SK-N-SH treated with all-trans-retinoic acid at 6 μM for 48 hours (cell line): ENCODE data around the gene GNAS.

Experiments used
- ATAC-seq: fragments of 200-7000 bp; cut with Tn5 transposase; 3 replicates; pipeline ENCODE4 v1.9.1; 2020; ENCODE audit warnings: mild to moderate bottlenecking, moderate library complexity
- ARNTL ChIP-seq: fragments of 450-650 bp; formaldehyde crosslinking; IDR thresholded peaks from 2 replicates; pipeline ENCODE4 v1.5.0; 2020; ENCODE audit warnings: low read depth, mild to moderate bottlenecking, moderate library complexity, borderline replicate concordance
- BACH2 ChIP-seq: fragments of 250-450 bp; sonication (Bioruptor Pico); IDR thresholded peaks from 2 replicates; pipeline ENCODE4 v1.9.0; 2021; ENCODE audit warnings: mild to moderate bottlenecking, borderline replicate concordance
- CSDC2 ChIP-seq: fragments of 250-450 bp; sonication (Bioruptor Pico); IDR thresholded peaks from 2 replicates; pipeline ENCODE4 v1.5.0; 2020; ENCODE audit warnings: mild to moderate bottlenecking, moderate library complexity
- ESRRG ChIP-seq: fragments of 250-450 bp; sonication (Bioruptor Pico); IDR thresholded peaks from 2 replicates; pipeline ENCODE4 v1.6.1; 2021; ENCODE audit warnings: mild to moderate bottlenecking
- GLIS3 ChIP-seq: fragments of 250-450 bp; sonication (Bioruptor Pico); IDR thresholded peaks from 2 replicates; pipeline ENCODE4 v1.5.0; 2020; ENCODE audit warnings: mild to moderate bottlenecking, moderate library complexity
- ISL1 ChIP-seq: fragments of 250-450 bp; sonication (Bioruptor Pico); IDR thresholded peaks from 2 replicates; pipeline ENCODE4 v2.1.2; 2022; ENCODE audit warnings: mild to moderate bottlenecking, moderate library complexity
- OSR1 ChIP-seq: fragments of 250-450 bp; sonication (Bioruptor Pico); IDR thresholded peaks from 2 replicates; pipeline ENCODE4 v1.8.0; 2022; ENCODE audit warnings: moderate library complexity, mild to moderate bottlenecking, inconsistent platforms
- PPARA ChIP-seq: fragments of 250-450 bp; sonication (Bioruptor Pico); IDR thresholded peaks from 2 replicates; pipeline ENCODE4 v1.5.0; 2020; ENCODE audit warnings: mild to moderate bottlenecking, borderline replicate concordance
- RARB ChIP-seq: fragments of 250-450 bp; sonication (Bioruptor Pico); IDR thresholded peaks from 2 replicates; pipeline ENCODE4 v1.8.0; 2021; ENCODE audit warnings: mild to moderate bottlenecking, moderate library complexity
- SNAI2 ChIP-seq: fragments of 250-450 bp; sonication (Bioruptor Pico); IDR thresholded peaks from 2 replicates; pipeline ENCODE4 v1.5.0; 2020; ENCODE audit warnings: mild to moderate bottlenecking, moderate library complexity
- TCF4 ChIP-seq: fragments of 250-450 bp; sonication (Bioruptor Pico); IDR thresholded peaks from 2 replicates; pipeline ENCODE4 v1.8.0; 2021; ENCODE audit warnings: mild to moderate bottlenecking, moderate library complexity, borderline replicate concordance
- TOX ChIP-seq: fragments of 250-450 bp; sonication (Bioruptor Pico); IDR thresholded peaks from 2 replicates; pipeline ENCODE4 v1.8.0; 2021; ENCODE audit warnings: mild to moderate bottlenecking, moderate library complexity, borderline replicate concordance
- ZC3H10 ChIP-seq: fragments of 250-450 bp; sonication (Bioruptor Pico); IDR thresholded peaks from 2 replicates; pipeline ENCODE4 v1.5.1; 2021; ENCODE audit warnings: mild to moderate bottlenecking, moderate library complexity
- ZFP30 ChIP-seq: fragments of 450-650 bp; formaldehyde crosslinking; IDR thresholded peaks from 2 replicates; pipeline ENCODE4 v1.5.0; 2022; ENCODE audit warnings: mild to moderate bottlenecking, moderate library complexity
- ZNF565 ChIP-seq: fragments of 450-650 bp; formaldehyde crosslinking; conservative IDR thresholded peaks from 2 replicates; pipeline ENCODE4 v1.5.0; 2020; ENCODE audit warnings: low read depth, mild to moderate bottlenecking, moderate library complexity
- ZNF70 ChIP-seq: fragments of 450-650 bp; formaldehyde crosslinking; IDR thresholded peaks from 2 replicates; pipeline ENCODE4 v1.5.0; 2020; ENCODE audit warnings: mild to moderate bottlenecking, moderate library complexity
- ZNF8 ChIP-seq: fragments of 450-650 bp; formaldehyde crosslinking; IDR thresholded peaks from 2 replicates; pipeline ENCODE4 v1.5.0; 2020; ENCODE audit warnings: mild to moderate bottlenecking, moderate library complexity
- TF ChIP-seq, protein P1 (sequence below): fragments of 250-450 bp; sonication (Bioruptor Pico); IDR thresholded peaks from 2 replicates; pipeline ENCODE4 v1.5.0; 2020; ENCODE audit warnings: mild to moderate bottlenecking, moderate library complexity
- TF ChIP-seq, protein P2 (sequence below): fragments of 250-450 bp; sonication (Bioruptor Pico); IDR thresholded peaks from 2 replicates; pipeline ENCODE4 v1.8.0; 2021; ENCODE audit warnings: low read depth, mild to moderate bottlenecking, moderate library complexity, borderline replicate concordance
- TF ChIP-seq, protein P3 (sequence below): fragments of 250-450 bp; sonication (Bioruptor Pico); IDR thresholded peaks from 2 replicates; pipeline ENCODE4 v1.5.1; 2020; ENCODE audit warnings: low read depth, mild to moderate bottlenecking, moderate library complexity
- TF ChIP-seq, protein P4 (sequence below): fragments of 250-450 bp; sonication (Bioruptor Pico); IDR thresholded peaks from 2 replicates; pipeline ENCODE4 v1.8.0; 2020; ENCODE audit warnings: mild to moderate bottlenecking, moderate library complexity, borderline replicate concordance

The GNAS gene

DNA sequence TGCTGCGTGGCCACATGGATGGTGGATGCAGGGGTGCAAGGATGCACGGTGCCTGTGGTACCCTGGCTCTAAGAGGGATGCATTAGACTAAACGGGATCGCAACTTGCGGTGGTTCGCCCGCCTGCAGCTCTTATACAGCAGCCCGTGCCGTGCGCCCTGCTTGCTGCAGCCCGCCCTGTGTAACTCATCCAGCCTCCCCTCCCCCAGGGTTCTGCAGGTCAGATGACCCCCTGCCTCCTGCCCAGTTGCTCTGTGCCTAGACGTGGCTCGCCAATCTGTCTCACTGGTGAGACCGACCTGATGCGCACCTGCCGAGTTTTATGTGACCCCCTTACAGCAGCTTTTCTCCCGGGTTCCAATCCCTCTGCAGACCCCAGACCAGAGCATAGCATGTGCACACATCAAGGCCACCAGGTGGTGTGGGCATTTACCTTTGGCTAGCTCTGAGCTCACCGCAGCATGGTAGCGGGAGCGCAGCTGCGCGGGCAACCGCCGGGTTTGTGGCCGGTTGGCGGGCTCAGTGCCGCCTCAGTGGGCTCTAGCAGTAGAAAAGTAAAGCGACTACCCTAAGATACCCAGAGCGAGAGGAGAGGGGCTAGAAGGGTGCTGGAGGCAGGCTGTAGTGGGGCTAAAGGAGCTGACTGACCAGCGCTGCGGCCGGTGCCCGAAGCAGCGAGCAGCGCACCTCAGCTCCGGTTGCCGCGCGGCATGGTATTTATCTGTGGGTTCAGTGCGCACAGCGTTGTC lies 1.1 kb upstream of the GNAS start:
- no peak for TF ChIP-seq BACH2
- TF ChIP-seq, protein P1, sequence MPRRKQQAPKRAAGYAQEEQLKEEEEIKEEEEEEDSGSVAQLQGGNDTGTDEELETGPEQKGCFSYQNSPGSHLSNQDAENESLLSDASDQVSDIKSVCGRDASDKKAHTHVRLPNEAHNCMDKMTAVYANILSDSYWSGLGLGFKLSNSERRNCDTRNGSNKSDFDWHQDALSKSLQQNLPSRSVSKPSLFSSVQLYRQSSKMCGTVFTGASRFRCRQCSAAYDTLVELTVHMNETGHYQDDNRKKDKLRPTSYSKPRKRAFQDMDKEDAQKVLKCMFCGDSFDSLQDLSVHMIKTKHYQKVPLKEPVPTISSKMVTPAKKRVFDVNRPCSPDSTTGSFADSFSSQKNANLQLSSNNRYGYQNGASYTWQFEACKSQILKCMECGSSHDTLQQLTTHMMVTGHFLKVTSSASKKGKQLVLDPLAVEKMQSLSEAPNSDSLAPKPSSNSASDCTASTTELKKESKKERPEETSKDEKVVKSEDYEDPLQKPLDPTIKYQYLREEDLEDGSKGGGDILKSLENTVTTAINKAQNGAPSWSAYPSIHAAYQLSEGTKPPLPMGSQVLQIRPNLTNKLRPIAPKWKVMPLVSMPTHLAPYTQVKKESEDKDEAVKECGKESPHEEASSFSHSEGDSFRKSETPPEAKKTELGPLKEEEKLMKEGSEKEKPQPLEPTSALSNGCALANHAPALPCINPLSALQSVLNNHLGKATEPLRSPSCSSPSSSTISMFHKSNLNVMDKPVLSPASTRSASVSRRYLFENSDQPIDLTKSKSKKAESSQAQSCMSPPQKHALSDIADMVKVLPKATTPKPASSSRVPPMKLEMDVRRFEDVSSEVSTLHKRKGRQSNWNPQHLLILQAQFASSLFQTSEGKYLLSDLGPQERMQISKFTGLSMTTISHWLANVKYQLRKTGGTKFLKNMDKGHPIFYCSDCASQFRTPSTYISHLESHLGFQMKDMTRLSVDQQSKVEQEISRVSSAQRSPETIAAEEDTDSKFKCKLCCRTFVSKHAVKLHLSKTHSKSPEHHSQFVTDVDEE: no peak
- no peak for TF ChIP-seq ZNF70 (CRISPR knock-in tag)
- TF ChIP-seq, protein P2, sequence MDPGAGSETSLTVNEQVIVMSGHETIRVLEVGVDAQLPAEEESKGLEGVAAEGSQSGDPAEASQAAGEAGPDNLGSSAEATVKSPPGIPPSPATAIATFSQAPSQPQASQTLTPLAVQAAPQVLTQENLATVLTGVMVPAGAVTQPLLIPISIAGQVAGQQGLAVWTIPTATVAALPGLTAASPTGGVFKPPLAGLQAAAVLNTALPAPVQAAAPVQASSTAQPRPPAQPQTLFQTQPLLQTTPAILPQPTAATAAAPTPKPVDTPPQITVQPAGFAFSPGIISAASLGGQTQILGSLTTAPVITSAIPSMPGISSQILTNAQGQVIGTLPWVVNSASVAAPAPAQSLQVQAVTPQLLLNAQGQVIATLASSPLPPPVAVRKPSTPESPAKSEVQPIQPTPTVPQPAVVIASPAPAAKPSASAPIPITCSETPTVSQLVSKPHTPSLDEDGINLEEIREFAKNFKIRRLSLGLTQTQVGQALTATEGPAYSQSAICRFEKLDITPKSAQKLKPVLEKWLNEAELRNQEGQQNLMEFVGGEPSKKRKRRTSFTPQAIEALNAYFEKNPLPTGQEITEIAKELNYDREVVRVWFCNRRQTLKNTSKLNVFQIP (CRISPR knock-in tag): no peak
- TF ChIP-seq ZNF8 (CRISPR knock-in tag): no peak
- no peak for TF ChIP-seq ZFP30 (CRISPR knock-in tag)
- no peak for TF ChIP-seq OSR1 (CRISPR knock-in tag)
- TF ChIP-seq ZNF565: no peak
- TF ChIP-seq, protein P3, sequence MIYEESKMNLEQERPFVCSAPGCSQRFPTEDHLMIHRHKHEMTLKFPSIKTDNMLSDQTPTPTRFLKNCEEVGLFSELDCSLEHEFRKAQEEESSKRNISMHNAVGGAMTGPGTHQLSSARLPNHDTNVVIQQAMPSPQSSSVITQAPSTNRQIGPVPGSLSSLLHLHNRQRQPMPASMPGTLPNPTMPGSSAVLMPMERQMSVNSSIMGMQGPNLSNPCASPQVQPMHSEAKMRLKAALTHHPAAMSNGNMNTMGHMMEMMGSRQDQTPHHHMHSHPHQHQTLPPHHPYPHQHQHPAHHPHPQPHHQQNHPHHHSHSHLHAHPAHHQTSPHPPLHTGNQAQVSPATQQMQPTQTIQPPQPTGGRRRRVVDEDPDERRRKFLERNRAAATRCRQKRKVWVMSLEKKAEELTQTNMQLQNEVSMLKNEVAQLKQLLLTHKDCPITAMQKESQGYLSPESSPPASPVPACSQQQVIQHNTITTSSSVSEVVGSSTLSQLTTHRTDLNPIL: no peak
- TF ChIP-seq ARNTL (CRISPR knock-in tag): no peak
- TF ChIP-seq ISL1 (CRISPR knock-in tag): no peak
- TF ChIP-seq RARB (CRISPR knock-in tag): no peak
- TF ChIP-seq, protein P4, sequence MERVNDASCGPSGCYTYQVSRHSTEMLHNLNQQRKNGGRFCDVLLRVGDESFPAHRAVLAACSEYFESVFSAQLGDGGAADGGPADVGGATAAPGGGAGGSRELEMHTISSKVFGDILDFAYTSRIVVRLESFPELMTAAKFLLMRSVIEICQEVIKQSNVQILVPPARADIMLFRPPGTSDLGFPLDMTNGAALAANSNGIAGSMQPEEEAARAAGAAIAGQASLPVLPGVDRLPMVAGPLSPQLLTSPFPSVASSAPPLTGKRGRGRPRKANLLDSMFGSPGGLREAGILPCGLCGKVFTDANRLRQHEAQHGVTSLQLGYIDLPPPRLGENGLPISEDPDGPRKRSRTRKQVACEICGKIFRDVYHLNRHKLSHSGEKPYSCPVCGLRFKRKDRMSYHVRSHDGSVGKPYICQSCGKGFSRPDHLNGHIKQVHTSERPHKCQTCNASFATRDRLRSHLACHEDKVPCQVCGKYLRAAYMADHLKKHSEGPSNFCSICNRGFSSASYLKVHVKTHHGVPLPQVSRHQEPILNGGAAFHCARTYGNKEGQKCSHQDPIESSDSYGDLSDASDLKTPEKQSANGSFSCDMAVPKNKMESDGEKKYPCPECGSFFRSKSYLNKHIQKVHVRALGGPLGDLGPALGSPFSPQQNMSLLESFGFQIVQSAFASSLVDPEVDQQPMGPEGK (CRISPR knock-in tag): no peak
- no peak for TF ChIP-seq TCF4 (CRISPR knock-in tag)
- no peak for TF ChIP-seq CSDC2
- TF ChIP-seq ZC3H10 (CRISPR knock-in tag): no peak
- TF ChIP-seq SNAI2 (CRISPR knock-in tag): no peak
- no peak for ATAC-seq

DNA sequence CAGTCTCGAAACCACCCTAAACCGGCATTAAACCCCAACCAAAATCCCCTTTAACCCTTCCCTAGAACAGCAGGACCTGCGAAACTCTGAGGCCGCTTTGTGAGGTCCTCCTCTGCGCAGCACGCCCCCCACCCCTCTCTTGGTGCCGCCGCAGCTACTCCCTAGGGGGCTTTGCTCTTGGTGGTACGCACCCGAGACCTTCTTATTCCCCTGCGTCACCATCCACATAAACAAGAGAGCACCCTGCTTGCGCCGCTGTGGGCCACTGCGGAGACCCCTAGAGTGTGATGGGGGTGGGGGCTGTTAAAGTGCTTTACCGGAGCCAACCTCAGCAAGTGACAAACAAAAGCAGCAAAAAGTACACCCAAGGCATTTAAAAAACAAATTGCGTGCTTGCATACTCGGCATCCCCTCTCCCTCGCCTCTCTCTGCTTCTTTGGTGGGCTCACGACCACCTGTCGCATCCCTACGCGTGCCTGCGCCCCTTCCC lies 502 bp upstream of the GNAS start:
- no peak for ATAC-seq
- TF ChIP-seq, protein P2 (CRISPR knock-in tag): no peak
- TF ChIP-seq TOX (CRISPR knock-in tag) (no peak), TCF4 (CRISPR knock-in tag) (no peak), SNAI2 (CRISPR knock-in tag) (no peak), ISL1 (CRISPR knock-in tag) (no peak), GLIS3 (CRISPR knock-in tag) (no peak), BACH2 (no peak), ESRRG (CRISPR knock-in tag) (no peak), RARB (CRISPR knock-in tag) (no peak), ZNF565 (no peak), CSDC2 (no peak), ZFP30 (CRISPR knock-in tag) (no peak), ZNF8 (CRISPR knock-in tag) (no peak), PPARA (CRISPR knock-in tag) (no peak)
- TF ChIP-seq, protein P3: no peak
- TF ChIP-seq, protein P1: no peak
- TF ChIP-seq, protein P4 (CRISPR knock-in tag): no peak
